AG09319 (cell line): ENCODE results near the gene SPEN.

Experiments
- DNase-seq: peaks from one replicate; pipeline ENCODE4 v3.0.0-alpha.2; 2010; ENCODE audit warnings: low read depth; ENCODE audit errors: extremely low read depth
- TF ChIP-seq, protein P1 (sequence below): IDR thresholded peaks from 2 replicates; pipeline ENCODE4 v1.5.1; 2011; ENCODE audit warnings: low read depth, mild to moderate bottlenecking, inconsistent platforms, low read length, moderate library complexity

Gene SPEN

DNA sequence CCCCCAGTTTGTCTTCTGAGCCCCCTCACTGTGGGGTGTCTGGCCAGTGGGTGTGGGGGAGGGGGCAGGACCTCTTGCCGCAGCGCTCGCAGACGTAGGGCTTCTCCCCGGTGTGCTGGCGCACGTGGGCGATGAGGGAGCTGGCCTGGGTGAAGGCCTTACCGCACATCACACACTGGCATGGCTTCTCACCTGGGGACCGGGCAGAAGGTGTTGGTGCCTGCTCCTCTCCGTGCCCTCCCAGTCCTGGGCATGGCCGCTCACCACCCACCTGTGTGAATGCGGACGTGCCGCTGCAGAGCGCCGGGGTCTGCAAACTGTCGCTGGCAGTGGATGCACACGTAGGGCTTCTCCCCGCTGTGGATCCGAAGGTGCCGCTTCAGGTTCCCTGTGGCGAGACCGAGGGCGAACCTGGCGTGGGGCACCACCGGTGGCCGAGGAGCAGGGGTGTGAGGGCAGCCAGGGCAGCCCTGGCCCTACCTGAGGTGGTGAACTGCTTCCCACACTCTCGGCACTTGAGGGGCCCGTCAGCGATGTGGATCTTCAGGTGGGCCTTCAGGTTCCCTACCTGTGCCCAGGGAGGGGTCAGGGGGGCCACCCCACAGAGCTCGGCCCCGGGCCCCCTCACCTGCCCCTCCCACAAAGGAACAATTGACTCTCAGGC lies 96.0 kb downstream of the SPEN start:
- TF ChIP-seq, protein P1, sequence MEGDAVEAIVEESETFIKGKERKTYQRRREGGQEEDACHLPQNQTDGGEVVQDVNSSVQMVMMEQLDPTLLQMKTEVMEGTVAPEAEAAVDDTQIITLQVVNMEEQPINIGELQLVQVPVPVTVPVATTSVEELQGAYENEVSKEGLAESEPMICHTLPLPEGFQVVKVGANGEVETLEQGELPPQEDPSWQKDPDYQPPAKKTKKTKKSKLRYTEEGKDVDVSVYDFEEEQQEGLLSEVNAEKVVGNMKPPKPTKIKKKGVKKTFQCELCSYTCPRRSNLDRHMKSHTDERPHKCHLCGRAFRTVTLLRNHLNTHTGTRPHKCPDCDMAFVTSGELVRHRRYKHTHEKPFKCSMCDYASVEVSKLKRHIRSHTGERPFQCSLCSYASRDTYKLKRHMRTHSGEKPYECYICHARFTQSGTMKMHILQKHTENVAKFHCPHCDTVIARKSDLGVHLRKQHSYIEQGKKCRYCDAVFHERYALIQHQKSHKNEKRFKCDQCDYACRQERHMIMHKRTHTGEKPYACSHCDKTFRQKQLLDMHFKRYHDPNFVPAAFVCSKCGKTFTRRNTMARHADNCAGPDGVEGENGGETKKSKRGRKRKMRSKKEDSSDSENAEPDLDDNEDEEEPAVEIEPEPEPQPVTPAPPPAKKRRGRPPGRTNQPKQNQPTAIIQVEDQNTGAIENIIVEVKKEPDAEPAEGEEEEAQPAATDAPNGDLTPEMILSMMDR, result no peak
- DNase-seq, result no peak

DNA sequence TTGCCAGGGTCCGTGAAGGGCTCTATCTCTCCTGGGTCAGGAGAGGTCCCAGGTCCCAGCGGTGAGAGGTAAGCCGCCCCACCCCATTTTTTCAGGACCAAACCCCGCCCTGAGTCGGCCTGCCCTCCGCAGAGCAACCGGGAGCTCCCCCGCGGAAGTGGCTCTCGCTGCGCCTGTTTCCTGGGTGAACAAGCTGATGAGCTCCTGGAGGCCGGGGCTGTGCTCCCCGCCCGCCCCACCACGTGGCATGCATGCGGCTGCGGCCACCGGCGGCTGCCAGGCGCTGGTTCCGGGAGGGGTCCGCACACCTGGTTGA lies 96.4 kb downstream of the SPEN start:
- TF ChIP-seq, protein P1, result no peak
- no peak for DNase-seq

DNA sequence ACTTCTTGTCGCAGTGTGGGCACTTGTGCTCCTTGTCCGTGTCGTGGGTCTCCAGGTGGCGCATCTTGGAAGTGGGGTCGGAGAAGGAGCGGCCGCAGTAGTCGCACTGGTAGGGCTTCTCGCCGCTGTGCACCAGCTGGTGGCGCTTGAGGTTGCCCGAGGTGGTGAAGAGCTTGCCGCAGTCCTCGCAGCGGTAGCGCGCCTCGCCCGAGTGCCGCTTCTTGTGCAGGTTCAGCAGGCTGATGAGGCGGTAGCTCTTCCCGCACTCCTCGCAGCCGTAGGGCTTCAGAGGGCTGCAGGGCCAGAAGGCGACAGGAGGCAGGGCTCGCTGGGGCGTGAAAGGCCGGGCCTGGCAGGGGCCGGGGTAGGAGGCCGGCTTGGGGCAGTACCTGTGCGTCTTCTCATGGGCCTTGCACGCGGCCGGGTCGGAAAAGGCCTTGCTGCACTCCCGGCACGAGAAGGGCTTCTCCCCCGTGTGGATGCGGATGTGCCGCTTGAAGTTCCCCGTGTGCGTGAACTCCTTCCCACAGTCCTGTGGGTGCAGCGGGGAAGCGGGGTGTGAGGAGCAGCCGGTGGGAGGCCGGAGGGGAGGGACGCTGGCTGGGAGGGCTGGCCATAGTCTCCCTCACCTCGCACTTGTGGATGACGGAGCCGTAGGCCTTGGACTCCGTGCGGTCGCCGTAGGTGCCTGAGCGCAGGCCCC lies 97.0 kb downstream of the SPEN start:
- TF ChIP-seq, protein P1, result no peak
- DNase-seq, result no peak

DNA sequence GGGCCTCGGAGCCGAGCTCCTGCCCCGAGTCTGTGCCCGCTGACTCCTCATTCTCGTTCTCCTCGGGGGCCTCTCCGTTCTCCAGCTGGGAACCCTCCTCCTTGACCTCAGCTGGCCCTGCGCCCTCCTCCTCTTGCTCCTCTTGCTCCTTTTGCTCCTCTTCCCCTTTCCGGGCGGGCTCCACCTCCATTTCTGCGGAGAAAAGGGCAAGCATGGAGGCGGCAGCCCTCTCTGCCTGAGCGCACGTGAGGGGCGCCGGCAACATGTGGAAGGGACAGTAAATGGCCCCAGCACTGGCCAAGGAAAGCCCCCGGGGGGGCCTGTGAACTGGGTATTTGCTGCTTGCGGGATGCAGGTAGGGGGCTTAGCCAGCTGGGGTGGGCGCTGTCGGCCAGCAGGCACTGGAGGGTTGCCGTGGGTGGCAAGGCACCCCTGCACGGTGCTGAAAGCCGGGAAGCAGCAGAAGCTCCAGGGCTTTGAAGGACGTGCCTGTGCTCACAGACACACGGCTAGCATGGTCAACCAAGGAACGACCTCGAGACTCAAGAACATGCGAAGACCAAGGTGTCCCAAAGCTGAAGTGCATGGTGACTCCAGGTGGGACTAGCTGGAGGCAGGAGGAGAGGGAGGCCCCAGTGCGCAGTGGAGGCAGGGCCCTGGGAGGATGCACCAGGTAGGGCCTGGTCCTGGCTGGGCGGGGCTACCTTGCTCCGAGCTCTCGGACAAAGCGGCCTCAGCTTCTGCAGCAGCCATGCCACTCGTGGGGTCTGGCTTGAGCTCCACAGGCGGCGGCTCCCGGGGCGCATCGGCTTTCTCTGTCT lies 97.7 kb downstream of the SPEN start:
- DNase-seq, result no peak
- TF ChIP-seq, protein P1, result no peak

DNA sequence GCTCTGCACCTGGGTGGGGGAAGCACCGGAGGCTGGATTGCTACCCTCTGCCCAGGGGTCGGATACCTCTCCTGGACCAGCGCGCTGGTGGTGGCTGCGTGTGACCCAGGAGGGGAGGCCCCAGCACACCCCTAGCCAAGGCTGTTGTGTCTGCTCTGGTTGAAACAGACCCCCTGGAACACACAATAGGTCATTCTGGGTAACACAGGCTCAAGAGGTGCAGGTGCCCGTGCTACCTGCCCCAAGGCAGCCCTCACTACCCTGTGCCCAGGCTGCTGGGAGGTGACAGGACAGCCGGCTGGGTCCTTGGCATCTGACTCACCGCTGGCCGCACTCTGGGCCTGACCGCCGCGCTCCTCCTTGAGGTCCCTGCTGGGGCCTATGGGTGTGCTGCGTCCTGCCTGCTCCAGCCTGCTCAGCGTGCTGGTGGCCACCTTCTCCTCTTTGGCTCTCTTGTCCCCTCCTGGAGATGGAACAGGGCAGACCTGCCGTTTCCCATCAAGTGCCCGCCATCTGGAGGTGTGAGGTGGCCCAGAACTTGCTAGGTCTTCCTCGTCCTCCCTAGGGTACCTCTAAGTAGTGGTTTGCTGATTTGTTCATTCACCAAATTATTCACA lies 98.4 kb downstream of the SPEN start:
- TF ChIP-seq, protein P1, result no peak
- no peak for DNase-seq

DNA sequence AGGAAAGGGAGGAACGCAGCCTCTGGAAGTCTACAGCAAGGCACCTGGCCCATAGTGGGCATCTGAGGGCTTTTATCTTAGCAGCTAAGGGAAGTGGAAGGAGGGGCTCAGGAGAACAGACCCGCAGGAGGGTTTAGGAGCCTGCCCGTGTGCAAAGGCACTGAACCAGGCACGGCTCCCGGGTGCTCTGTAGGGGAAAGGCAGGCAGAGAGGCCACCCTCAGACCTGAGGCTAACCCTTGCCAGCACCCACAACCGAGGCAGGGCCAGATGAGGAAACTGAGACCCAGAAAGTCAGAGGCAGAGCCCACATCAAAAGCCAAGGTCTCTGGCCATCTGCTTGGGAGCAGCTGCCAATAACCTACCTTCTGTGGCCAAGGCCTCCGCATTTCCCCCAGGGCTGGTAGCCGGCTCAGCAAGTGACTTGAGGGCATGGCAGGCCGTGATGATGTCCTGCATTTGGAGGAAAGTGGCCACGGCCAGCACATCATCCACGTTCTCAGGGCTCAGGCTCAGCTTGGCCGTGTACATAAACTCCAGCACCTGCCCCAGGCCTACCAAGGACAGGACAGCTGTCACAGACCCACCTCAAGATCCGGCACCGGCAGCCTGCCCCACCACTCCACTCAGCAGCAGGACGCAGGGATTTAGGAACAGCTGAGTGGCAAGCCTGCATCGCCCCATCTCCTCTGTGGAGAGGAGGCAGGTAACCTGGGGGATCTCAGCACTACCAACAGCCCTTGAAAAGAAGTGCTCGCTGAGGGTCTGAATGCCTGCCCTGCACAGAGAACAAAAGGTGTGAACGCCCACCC lies 99.3 kb downstream of the SPEN start:
- TF ChIP-seq, protein P1, result no peak
- DNase-seq, result no peak
